Uterus (tissue), 2 donors: ENCODE measurements around the gene TTC7B.

Source experiments
- CTCF ChIP-seq, 4 experiments: fragments of 200-600 bp in 2 of 4; fragments of 450-650 bp in 2 of 4; sonication (generic) in 2 of 4; IDR thresholded peaks; one replicate each; pipeline ENCODE4 v1.5.1; 2016 to 2019; ENCODE audit warnings: antibody characterized with exemption in 4 of 4, mild to moderate bottlenecking in 2 of 4, moderate library complexity in 1 of 4
- POLR2A ChIP-seq, 2 donors: fragments of 450-650 bp; IDR thresholded peaks; one replicate each; pipeline ENCODE4 v1.6.1; 2016; ENCODE audit warnings: antibody characterized with exemption in 2 of 2, mild to moderate bottlenecking in 1 of 2, moderate library complexity in 1 of 2

- TF ChIP-seq CTCF (IDR thresholded peaks at IDR 0.05) = no peak
- no peak for TF ChIP-seq POLR2A (IDR thresholded peaks at IDR 0.05)
These were observed 307.5 kb downstream of the TTC7B start for GRCh38 chr14:90508536-90509254.
